ENCODE measurements around the gene NTM.

- no peak for TF ChIP-seq POLR2AphosphoS5 (IDR thresholded peaks at IDR 0.05)
- TF ChIP-seq CTCF (IDR thresholded peaks at IDR 0.05 in 8 of 11, conservative IDR thresholded peaks at IDR 0.05 in 3 of 11) = no peak
Observed at GRCh38 chr11:131885431-131885830, 515.0 kb downstream of the NTM start.

All from spleen (tissue), 7 donors.